Skeletal muscle cell (primary cell): ENCODE results near the gene MOB3B.
A peak's percentile ranks its signal among the peaks of the same experiment; 100 is the strongest.
"Not testable (repeated sequence)": the region's sequence is repeated elsewhere in the genome, so short reads cannot be mapped to it uniquely, and the experiment has no call there.

ENCODE experiments used
- DNase-seq: peaks from one replicate; pipeline ENCODE4 v3.0.0-alpha.2; 2010; ENCODE audit warnings: low read depth
- H3K4me3 ChIP-seq: 2 replicates; pipeline ENCODE4 v1.5.1; 2011; ENCODE audit warnings: low read depth, mild to moderate bottlenecking, control low read depth, low read length, moderate library complexity

Gene MOB3B

GRCh38 chr9:27460226-27461023 is 69.2 kb downstream of the MOB3B start:
- DNase-seq, result peak; percentile 27
- H3K4me3 ChIP-seq, result no peak overlapping the region

- DNase-seq, result no peak
- no peak overlapping the region for H3K4me3 ChIP-seq
These were observed 72.2 kb downstream of the MOB3B start for GRCh38 chr9:27457445-27457844.

GRCh38 chr9:27453860-27454553 is 75.6 kb downstream of the MOB3B start:
- no peak for DNase-seq
- no peak overlapping the region for H3K4me3 ChIP-seq

- DNase-seq, result no peak
- no peak overlapping the region for H3K4me3 ChIP-seq
These were observed 78.3 kb downstream of the MOB3B start for GRCh38 chr9:27451207-27451797.

GRCh38 chr9:27450752-27451151 is 78.9 kb downstream of the MOB3B start:
- DNase-seq, result no peak
- H3K4me3 ChIP-seq, result no peak overlapping the region

- DNase-seq, H3K4me3 ChIP-seq: not testable (repeated sequence)
These were observed 81.3 kb downstream of the MOB3B start for GRCh38 chr9:27448356-27448755.

GRCh38 chr9:27447031-27447683 is 82.5 kb downstream of the MOB3B start:
- no peak overlapping the region for H3K4me3 ChIP-seq
- DNase-seq, result no peak

- no peak for DNase-seq
- H3K4me3 ChIP-seq, result no peak overlapping the region
These were observed 83.9 kb downstream of the MOB3B start for GRCh38 chr9:27445688-27446087.

- DNase-seq, result no peak
- H3K4me3 ChIP-seq, result no peak overlapping the region
These were observed 84.5 kb downstream of the MOB3B start for GRCh38 chr9:27445057-27445595.

GRCh38 chr9:27442464-27442863 is 87.2 kb downstream of the MOB3B start:
- H3K4me3 ChIP-seq, result no peak overlapping the region
- DNase-seq, result no peak

GRCh38 chr9:27441741-27442070 is 87.9 kb downstream of the MOB3B start:
- H3K4me3 ChIP-seq, result no peak overlapping the region

GRCh38 chr9:27440888-27441740 is 88.5 kb downstream of the MOB3B start:
- no peak overlapping the region for H3K4me3 ChIP-seq
- no peak for DNase-seq

More at GRCh38 chr9:27441741-27442070, 87.9 kb downstream of the MOB3B start:
- no peak for DNase-seq

GRCh38 chr9:27438522-27438921 is 91.1 kb downstream of the MOB3B start:
- H3K4me3 ChIP-seq, result no peak overlapping the region
- no peak for DNase-seq

GRCh38 chr9:27437652-27438373 is 91.8 kb downstream of the MOB3B start:
- DNase-seq, result no peak
- H3K4me3 ChIP-seq, result no peak overlapping the region

- no peak for DNase-seq
- H3K4me3 ChIP-seq, result no peak overlapping the region
These were observed 93.4 kb downstream of the MOB3B start for GRCh38 chr9:27436234-27436633.

GRCh38 chr9:27433631-27434325 is 95.8 kb downstream of the MOB3B start:
- DNase-seq, result no peak

GRCh38 chr9:27432308-27432707 is 97.3 kb downstream of the MOB3B start:
- no peak overlapping the region for H3K4me3 ChIP-seq
- no peak for DNase-seq

More at GRCh38 chr9:27433631-27434325, 95.8 kb downstream of the MOB3B start:
- H3K4me3 ChIP-seq, result no peak overlapping the region
